Measurements from ENCODE around the gene STEAP4. TPM values are rescaled to one million over a fixed set of nuclear protein-coding genes. Genes with fewer than 3 reads are reported as not detected.

STEAP4 gene
- total RNA-seq, 1 experiment from 2014 or later = 0.17 TPM

- Mint-ChIP-seq H3K36me3 (no peaks in the 10 kb centered on the region), H3K27me3 (ENCODE audit: low read depth) (peaks cover 25% of the 10 kb centered on the region), H3K27ac (no peak overlapping the region), H3K4me3 (no peak overlapping the region), H3K9me3 (peaks cover 4% of the 10 kb centered on the region), H3K4me1 (peaks cover 10% of the 10 kb centered on the region)
- POLR2A ChIA-PET = no interaction called here
- CTCF ChIA-PET = interaction anchor here (1.0 kb wide), 1 partner anchor 64 kb away, joined by 3 read pairs; no protein-coding TSS in a partner anchor
- DNase-seq (ENCODE audit: low spot score) (no peak), ATAC-seq (no peak)
- TF ChIP-seq ETV6 (CRISPR knock-in tag; IDR thresholded peaks at IDR 0.05) (no peak), ZBTB21 (CRISPR knock-in tag; IDR thresholded peaks at IDR 0.05; ENCODE audit: borderline replicate concordance) (no peak), SMAD3 (CRISPR knock-in tag; IDR thresholded peaks at IDR 0.05; ENCODE audit: borderline replicate concordance) (no peak), SMAD4 (CRISPR knock-in tag; IDR thresholded peaks at IDR 0.05) (no peak), PREB (CRISPR knock-in tag; IDR thresholded peaks at IDR 0.05; ENCODE audit: borderline replicate concordance) (no peak), USF1 (CRISPR knock-in tag; IDR thresholded peaks at IDR 0.05) (no peak), SOX15 (CRISPR knock-in tag; IDR thresholded peaks at IDR 0.05) (no peak), NR2C2 (CRISPR knock-in tag; IDR thresholded peaks at IDR 0.05) (no peak), STAT6 (CRISPR knock-in tag; conservative IDR thresholded peaks at IDR 0.05; ENCODE audit: low read depth) (no peak)
Measured at GRCh38 chr7:88307823-88308222, 1.1 kb upstream of the STEAP4 start.

GRCh38 chr7:88307412-88307811 is 718 bp upstream of the STEAP4 start:
- no peak for ATAC-seq
- POLR2A ChIA-PET = interaction anchor here (0.6 kb wide), 1 partner anchor 455 kb away, joined by 3 read pairs; no protein-coding TSS in a partner anchor
- peaks cover 4% of the 10 kb centered on the region for H3K9me3 Mint-ChIP-seq
- H3K4me1 Mint-ChIP-seq = peaks cover 10% of the 10 kb centered on the region
- no peaks in the 10 kb centered on the region for H3K36me3 Mint-ChIP-seq
- peak overlapping the region; percentile 80 for H3K4me3 Mint-ChIP-seq
- no peak for DNase-seq (ENCODE audit: low spot score)
- H3K27me3 Mint-ChIP-seq (ENCODE audit: low read depth) = peaks cover 25% of the 10 kb centered on the region
- no peak overlapping the region for H3K27ac Mint-ChIP-seq
- CTCF ChIA-PET = interaction anchor here (1.6 kb wide), 1 partner anchor 38 kb away, joined by 5 read pairs; no protein-coding TSS in a partner anchor
- TF ChIP-seq ATF6 (CRISPR knock-in tag; IDR thresholded peaks at IDR 0.05) = no peak
- no peak for TF ChIP-seq NFYB (CRISPR knock-in tag; conservative IDR thresholded peaks at IDR 0.05; ENCODE audit: low read depth)
- no peak for TF ChIP-seq GABPB1 (CRISPR knock-in tag; IDR thresholded peaks at IDR 0.05)
- TF ChIP-seq ZNF219 (CRISPR knock-in tag; IDR thresholded peaks at IDR 0.05; ENCODE audit: borderline replicate concordance) = no peak
- no peak for TF ChIP-seq ZNF532 (CRISPR knock-in tag; IDR thresholded peaks at IDR 0.05; ENCODE audit: borderline replicate concordance)
- TF ChIP-seq USF2 (CRISPR knock-in tag; IDR thresholded peaks at IDR 0.05) = no peak
- TF ChIP-seq GRHL2 (CRISPR knock-in tag; IDR thresholded peaks at IDR 0.05; ENCODE audit: insufficient replicate concordance, severe bottlenecking) = no peak
- TF ChIP-seq ZNF512 (CRISPR knock-in tag; IDR thresholded peaks at IDR 0.05; ENCODE audit: borderline replicate concordance) = no peak
